Right renal pelvis (tissue), 4 donors: ENCODE results near the gene P2RY6. TPM values are rescaled to one million over a fixed set of nuclear protein-coding genes. Genes with fewer than 3 reads are reported as not detected.

ENCODE experiments used
- polyA plus RNA-seq, 4 donors: library from polyadenylated mRNA; unstranded; fragments of 120-200 nt; gene quantifications; one replicate each; pipeline ENCODE4 v1.2.1, GENCODE V29; 2013; ENCODE audit not compliant: insufficient read length in 4 of 4

The P2RY6 gene
- polyA plus RNA-seq, 4 donors, result 1.1 to 1.3 (median 1.1) TPM

Other genes starting within 250 kb of the P2RY6 start
- 10 to 100 TPM; 36.5 to 52.2 (median 50.2) TPM for gene FCHSD2, start 130.0 kb upstream of the P2RY6 start, polyA plus RNA-seq
- gene P2RY2, start 54.1 kb upstream of the P2RY6 start, polyA plus RNA-seq, result 1 to 10 TPM in 1 of 4 donors, under 1 TPM in 3; 0.58 to 1.2 (median 0.80) TPM
- gene ARHGEF17, start 35.9 kb downstream of the P2RY6 start, polyA plus RNA-seq, result 10 to 100 TPM; 77.0 to 96.1 (median 85.9) TPM
- gene RELT, start 104.1 kb downstream of the P2RY6 start, polyA plus RNA-seq, result 1 to 10 TPM; 3.0 to 4.2 (median 3.2) TPM